Adrenal gland (tissue), 12 donors: ENCODE measurements around the gene BRPF3. TPM values are rescaled to one million over a fixed set of nuclear protein-coding genes. Genes with fewer than 3 reads are reported as not detected.

Experiments
- DNase-seq, 7 donors: peaks; one replicate each; pipeline ENCODE4 v3.0.0-alpha.2; 2019 to 2020
- H3K27ac ChIP-seq, 5 donors: fragments of 200-600 bp; sonication (generic) in 4 of 5; 1 replicate in 3 of 5; 2 replicates in 2 of 5; pipeline versions ENCODE4 v1.5.1 to v1.8.0; 2016 to 2020; ENCODE audit warnings: mild to moderate bottlenecking in 1 of 5
- H3K27me3 ChIP-seq: fragments of 200-600 bp; 2 replicates; pipeline ENCODE4 v1.8.0; 2021
- H3K36me3 ChIP-seq, 2 donors: fragments of 200-600 bp; replicated peaks in 1 of 2; 1 replicate in 1 of 2; 2 replicates in 1 of 2; pipeline versions ENCODE4 v1.5.1 to v1.8.0; 2018 to 2022
- H3K4me1 ChIP-seq, 2 donors: fragments of 200-600 bp; replicated peaks in 1 of 2; 1 replicate in 1 of 2; 2 replicates in 1 of 2; pipeline versions ENCODE4 v1.5.1 to v1.8.0; 2018 to 2021
- H3K4me3 ChIP-seq, 4 donors: fragments of 200-600 bp; sonication (generic) in 3 of 4; one replicate each; pipeline ENCODE4 v1.5.1; 2016 to 2018
- H3K9me3 ChIP-seq, 3 donors: fragments of 200-600 bp; sonication (generic) in 1 of 3; replicated peaks in 1 of 3; 1 replicate in 2 of 3; 2 replicates in 1 of 3; pipeline versions ENCODE4 v1.5.1 to v1.8.0; 2016 to 2021
- CTCF ChIP-seq, 6 experiments: fragments of 450-650 bp in 4 of 6; fragments of 200-600 bp in 2 of 6; sonication (generic) in 1 of 6; IDR thresholded peaks; 1 replicate in 5 of 6; 2 replicates in 1 of 6; pipeline versions ENCODE4 v1.5.1 to v1.8.0; 2016 to 2021; ENCODE audit warnings: antibody characterized with exemption in 6 of 6, mild to moderate bottlenecking in 2 of 6, moderate library complexity in 1 of 6
- POLR2A ChIP-seq, 2 donors: fragments of 450-650 bp; IDR thresholded peaks; one replicate each; pipeline ENCODE4 v1.6.1; 2017; ENCODE audit warnings: antibody characterized with exemption in 2 of 2, mild to moderate bottlenecking in 2 of 2, moderate library complexity in 1 of 2
- WGBS, 4 donors: extraction: QIAGEN DNeasy Blood & Tissue Kit in 2 of 4; methylation state at CpG; one replicate each; pipeline versions ENCODE4 v1.1.5 to v1.1.7; 2013 to 2017; 5-methylcytosine and 5-hydroxymethylcytosine counted together
- intact Hi-C, 2 donors: fragments of 100-400 bp; cut with DNase I; formaldehyde crosslinking; loops; one replicate each; pipeline versions ENCODE4 v1.14.1 to v1.15.0; 2022 to 2023
- polyA plus RNA-seq, 3 donors: library from polyadenylated mRNA; stranded (reverse); fragments of 200-250 nt in 2 of 3; fragments of 350-450 nt in 1 of 3; fragmentation: Illumina TruSeq in 1 of 3; extraction: RNeasy Lipid Tissue Mini Kit (QIAGEN cat#74804) in 1 of 3; gene quantifications; one replicate each; pipeline ENCODE4 v1.2.3, GENCODE V29; 2013 to 2014
- total RNA-seq, 9 donors: library from RNA; depleted of rRNA in 4 of 9; stranded (reverse); fragments of >200 nt in 4 of 9; fragments of 120-200 nt in 1 of 9; fragmentation: NEBNext Ultra II Directional in 1 of 9; extraction: Animal tissue kit (Norgen Biotek cat#: 25700) in 1 of 9; gene quantifications; one replicate each; pipeline versions ENCODE4 v1.1.0 to v1.2.4, GENCODE V29; 2013 to 2023
- donor health status: healthy with polysubstance abuse.
- donor health status: Bipolar disorder and iron deficiency.
- donor health status: DM: yes; HTN: yes; CAD: no.
- donor health status: DM: no; HTN: no; CAD: no.
- donor health status: DM: no; HTN: no; CAD: no.
- donor health status: DM: yes; HTN: yes; CAD: no.

Gene BRPF3
- total and polyA plus RNA-seq, 12 donors, result 9.8 to 111 (median 53.4) TPM

- no peaks in the 10 kb centered on the region for H3K27me3 ChIP-seq
- no peak for TF ChIP-seq POLR2A (IDR thresholded peaks at IDR 0.05)
- TF ChIP-seq CTCF (IDR thresholded peaks at IDR 0.05), result no peak
- H3K36me3 ChIP-seq, result no peaks in the 10 kb centered on the region
- DNase-seq, result no peak
- intact Hi-C loops, result no loop called here
- H3K27ac ChIP-seq, result no peak overlapping the region
- H3K4me3 ChIP-seq, result no peak overlapping the region
- no peaks in the 10 kb centered on the region for H3K4me1 ChIP-seq
- H3K9me3 ChIP-seq, result no peaks in the 10 kb centered on the region
These were observed 18.0 kb upstream of the BRPF3 start for GRCh38 chr6:36178544-36178943.

GRCh38 chr6:36180126-36180525, 16.4 kb upstream of the BRPF3 start:
- no peak for DNase-seq
- WGBS, 4 donors, result 91 to 100% (median 98%) methylated on average over 1 of the region's 1 CpG
- Histone ChIP-seq H3K27me3 (no peaks in the 10 kb centered on the region), H3K9me3 (no peaks in the 10 kb centered on the region), H3K4me3 (no peak overlapping the region), H3K4me1 (no peaks in the 10 kb centered on the region), H3K27ac (no peak overlapping the region), H3K36me3 (no peaks in the 10 kb centered on the region)
- intact Hi-C loops, result no loop called here
- TF ChIP-seq POLR2A (IDR thresholded peaks at IDR 0.05) (no peak), CTCF (IDR thresholded peaks at IDR 0.05) (no peak)

GRCh38 chr6:36184311-36184710, 12.2 kb upstream of the BRPF3 start:
- Histone ChIP-seq H3K36me3 (no peaks in the 10 kb centered on the region), H3K27ac (no peak overlapping the region), H3K27me3 (no peaks in the 10 kb centered on the region), H3K4me1 (no peaks in the 10 kb centered on the region), H3K9me3 (no peaks in the 10 kb centered on the region), H3K4me3 (no peak overlapping the region)
- no peak for DNase-seq
- intact Hi-C loops, result no loop called here
- TF ChIP-seq CTCF (IDR thresholded peaks at IDR 0.05) (no peak), POLR2A (IDR thresholded peaks at IDR 0.05) (no peak)

- DNase-seq, result no peak
- no peak for TF ChIP-seq CTCF (IDR thresholded peaks at IDR 0.05)
- TF ChIP-seq POLR2A (IDR thresholded peaks at IDR 0.05), result no peak
- no peaks in the 10 kb centered on the region for H3K27me3 ChIP-seq
- no peaks in the 10 kb centered on the region for H3K36me3 ChIP-seq
- H3K4me3 ChIP-seq, result no peak overlapping the region
- no peak overlapping the region for H3K27ac ChIP-seq
- H3K4me1 ChIP-seq, result no peaks in the 10 kb centered on the region
- WGBS, 4 donors, result 85 to 97% (median 94%) methylated on average over 2 of the region's 2 CpGs
- intact Hi-C loops, result no loop called here
- H3K9me3 ChIP-seq, result no peaks in the 10 kb centered on the region
These were observed 10.3 kb upstream of the BRPF3 start for GRCh38 chr6:36186199-36186598.
